GM10847 (cell line): Measurements from ENCODE around the gene HERC4.

Experiments
- POLR2A ChIP-seq: IDR thresholded peaks from 2 replicates; pipeline ENCODE4 v1.6.1; 2011; ENCODE audit not compliant: insufficient read length; ENCODE audit errors: extremely low read depth

HERC4 gene

GRCh38 chr10:67903581-67903980, 171.5 kb downstream of the HERC4 start:
- no peak for TF ChIP-seq POLR2A

- TF ChIP-seq POLR2A = no peak
These were observed 181.4 kb downstream of the HERC4 start for GRCh38 chr10:67893637-67894036.

GRCh38 chr10:67884842-67885670, 190.0 kb downstream of the HERC4 start:
- TF ChIP-seq POLR2A = no peak

GRCh38 chr10:67884313-67884841, 190.7 kb downstream of the HERC4 start, which contains the start of gene SIRT1:
Gene SIRT1, plus strand, starts transcription at chr10:67884656. Its CDS starts 66 bp downstream, at chr10:67884722.
- TF ChIP-seq POLR2A = peak; percentile 94

GRCh38 chr10:67883710-67884312, 191.3 kb downstream of the HERC4 start:
- TF ChIP-seq POLR2A = no peak

- TF ChIP-seq POLR2A = no peak
These were observed 196.9 kb downstream of the HERC4 start for GRCh38 chr10:67878133-67878532.

GRCh38 chr10:67875340-67876238, 199.5 kb downstream of the HERC4 start:
- no peak for TF ChIP-seq POLR2A
